GM21737 (cell line): ENCODE data around the gene FOXD3.
A peak's percentile ranks its signal among the peaks of the same experiment; 100 is the strongest.
"Not testable (repeated sequence)": the region's sequence is repeated elsewhere in the genome, so short reads cannot be mapped to it uniquely, and the experiment has no call there.

Experiments
- ATAC-seq: cut with Tn5 transposase; IDR thresholded peaks from one replicate; pipeline ENCODE4 v1.9.1; 2021; ENCODE audit warnings: mild to moderate bottlenecking, moderate library complexity; ENCODE audit not compliant: unreplicated experiment

Gene FOXD3

GRCh38 chr1:63356234-63356633 is 33.9 kb downstream of the FOXD3 start:
- ATAC-seq, result not testable (repeated sequence)

GRCh38 chr1:63359561-63359960 is 37.2 kb downstream of the FOXD3 start:
- ATAC-seq, result no peak

GRCh38 chr1:63362073-63362472 is 39.7 kb downstream of the FOXD3 start:
- no peak for ATAC-seq

- ATAC-seq, result no peak
Observed at GRCh38 chr1:63362578-63362977, 40.2 kb downstream of the FOXD3 start.

- no peak for ATAC-seq
Observed at GRCh38 chr1:63363014-63363413, 40.6 kb downstream of the FOXD3 start.

- ATAC-seq, result no peak
Observed at GRCh38 chr1:63366908-63367214, 44.5 kb downstream of the FOXD3 start.

GRCh38 chr1:63367215-63368103 is 45.1 kb downstream of the FOXD3 start, which contains the start of gene ALG6:
TSS of gene ALG6 (plus strand) at chr1:63367627. CDS start at chr1:63370978, 3,351 bp downstream.
- peak; percentile 97 for ATAC-seq

- ATAC-seq, result no peak
Observed at GRCh38 chr1:63368131-63368530, 45.8 kb downstream of the FOXD3 start.
